NCI-H1694 treated with DMSO at 0.1 percent for 48 hours (cell line): ENCODE results near the gene TOMM40L.
"Not testable (repeated sequence)": the region's sequence is repeated elsewhere in the genome, so short reads cannot be mapped to it uniquely, and the experiment has no call there.

Experiments
- DNase-seq: peaks from one replicate; lab custom pipeline; 2025; lab: John Stamatoyannopoulos, UW

Gene TOMM40L

GRCh38 chr1:161222175-161223019 lies 3.5 kb upstream of the TOMM40L start:
- no peak for DNase-seq

GRCh38 chr1:161223805-161224694 lies 1.8 kb upstream of the TOMM40L start:
- DNase-seq = no peak

GRCh38 chr1:161224695-161225087 lies 1.2 kb upstream of the TOMM40L start:
- DNase-seq = not testable (repeated sequence)

- DNase-seq = no peak
These were observed 704 bp upstream of the TOMM40L start for GRCh38 chr1:161225178-161225533.

GRCh38 chr1:161226320-161226711 lies 456 bp downstream of the TOMM40L start:
- peak; percentile 38 for DNase-seq

GRCh38 chr1:161226759-161227158 lies 899 bp downstream of the TOMM40L start:
- no peak for DNase-seq

- peak; percentile 85 for DNase-seq
These were observed 1.5 kb downstream of the TOMM40L start for GRCh38 chr1:161227196-161227871.

- DNase-seq = no peak
These were observed 2.2 kb downstream of the TOMM40L start for GRCh38 chr1:161228032-161228431.

- DNase-seq = no peak
These were observed 4.0 kb downstream of the TOMM40L start for GRCh38 chr1:161229896-161230295.

GRCh38 chr1:161230762-161231161 lies 4.9 kb downstream of the TOMM40L start:
- DNase-seq = no peak

GRCh38 chr1:161233102-161233501 lies 7.2 kb downstream of the TOMM40L start:
- no peak for DNase-seq

GRCh38 chr1:161235957-161236775 lies 10.3 kb downstream of the TOMM40L start:
- no peak for DNase-seq

GRCh38 chr1:161238039-161238473 lies 12.2 kb downstream of the TOMM40L start, which contains the start of gene NR1I3:
Gene NR1I3, minus strand, starts transcription at chr1:161238203. Its CDS starts 1,638 bp downstream, at chr1:161236565.
- no peak for DNase-seq

- no peak for DNase-seq
These were observed 15.8 kb downstream of the TOMM40L start for GRCh38 chr1:161241682-161242081.

- no peak for DNase-seq
These were observed 16.5 kb downstream of the TOMM40L start for GRCh38 chr1:161242313-161242712.

- DNase-seq = no peak
These were observed 19.0 kb downstream of the TOMM40L start for GRCh38 chr1:161244888-161245287.

GRCh38 chr1:161250100-161250499 lies 24.2 kb downstream of the TOMM40L start:
- not testable (repeated sequence) for DNase-seq

GRCh38 chr1:161250829-161251228 lies 25.0 kb downstream of the TOMM40L start:
- no peak for DNase-seq

GRCh38 chr1:161251579-161251978 lies 25.7 kb downstream of the TOMM40L start:
- DNase-seq = no peak

- DNase-seq = not testable (repeated sequence)
These were observed 29.4 kb downstream of the TOMM40L start for GRCh38 chr1:161255302-161255701.

- DNase-seq = not testable (repeated sequence)
These were observed 30.2 kb downstream of the TOMM40L start for GRCh38 chr1:161255955-161256520.
